Gastrocnemius medialis (tissue), 4 donors: ENCODE data around the gene SSU72. TPM values are rescaled to one million over a fixed set of nuclear protein-coding genes. Genes with fewer than 3 reads are reported as not detected.
A peak's percentile ranks its signal among the peaks of the same experiment; 100 is the strongest.

ENCODE experiments used
- ATAC-seq, 2 donors: fragments of 150-250 bp; one replicate each; pipeline ENCODE4 v1.9.1; 2016
- DNase-seq, 2 donors: peaks; one replicate each; pipeline ENCODE4 v3.0.0-alpha.2; 2019
- H3K27ac ChIP-seq, 4 donors: fragments of 200-600 bp; sonication (generic); 1 replicate in 1 of 4; 2 replicates in 3 of 4; pipeline ENCODE4 v1.5.1; 2016 to 2018; ENCODE audit warnings: mild to moderate bottlenecking in 2 of 4, moderate library complexity in 1 of 4
- H3K27me3 ChIP-seq, 3 donors: fragments of 200-600 bp; sonication (generic) in 2 of 3; 1 replicate in 1 of 3; 2 replicates in 2 of 3; pipeline versions ENCODE4 v1.5.1 to v1.6.0; 2016 to 2019; ENCODE audit warnings: mild to moderate bottlenecking in 1 of 3, moderate library complexity in 1 of 3
- H3K36me3 ChIP-seq, 2 donors: fragments of 200-600 bp; sonication (generic) in 1 of 2; one replicate each; pipeline ENCODE4 v1.5.1; 2017 to 2018
- H3K4me1 ChIP-seq, 2 donors: fragments of 200-600 bp; sonication (generic) in 1 of 2; one replicate each; pipeline ENCODE4 v1.5.1; 2016 to 2017; ENCODE audit warnings: mild to moderate bottlenecking in 2 of 2
- H3K4me3 ChIP-seq, 4 donors: fragments of 200-600 bp; sonication (generic) in 3 of 4; 1 replicate in 1 of 4; 2 replicates in 3 of 4; pipeline ENCODE4 v1.5.1; 2016 to 2019; ENCODE audit warnings: mild to moderate bottlenecking in 2 of 4
- H3K9me3 ChIP-seq, 3 donors: fragments of 200-600 bp; sonication (generic) in 2 of 3; 1 replicate in 1 of 3; 2 replicates in 2 of 3; pipeline ENCODE4 v1.5.1; 2016 to 2019
- CTCF ChIP-seq, 5 experiments: fragments of 450-650 bp in 3 of 5; fragments of 200-600 bp in 2 of 5; sonication (generic) in 2 of 5; IDR thresholded peaks in 4 of 5; conservative IDR thresholded peaks in 1 of 5; 1 replicate in 4 of 5; 2 replicates in 1 of 5; pipeline ENCODE4 v1.5.1; 2016 to 2019; ENCODE audit warnings: antibody characterized with exemption in 5 of 5, mild to moderate bottlenecking in 3 of 5, moderate library complexity in 3 of 5
- POLR2A ChIP-seq, 2 donors: fragments of 450-650 bp; IDR thresholded peaks; one replicate each; pipeline ENCODE4 v1.6.1; 2017; ENCODE audit warnings: antibody characterized with exemption in 2 of 2, mild to moderate bottlenecking in 2 of 2, moderate library complexity in 2 of 2
- in situ Hi-C, 4 donors: fragments of 200-750 bp; cut with MboI; loops; one replicate each; pipeline versions ENCODE4 v1.15.0 to v1.8.0; 2017; ENCODE audit warnings: low sequenced_read_pairs in 4 of 4
- intact Hi-C: fragments of 100-400 bp; cut with DNase I; formaldehyde crosslinking; loops from one replicate; pipeline ENCODE4 v1.15.1; 2023; ENCODE audit warnings: low total_unique reads
- total RNA-seq, 4 donors: library from RNA; depleted of rRNA; stranded (reverse); fragments of >200 nt; gene quantifications; one replicate each; pipeline versions ENCODE4 v1.1.0 to v1.2.3, GENCODE V29; 2016

The SSU72 gene
- total RNA-seq, 4 donors from 2014 or later = 141 to 235 (median 208) TPM

GRCh38 chr1:1547476-1547875 is 27.2 kb downstream of the SSU72 start:
- peaks cover 13 to 43% of the 10 kb centered on the region in 2 donors for H3K4me1 ChIP-seq
- no peaks in the 10 kb centered on the region for H3K27me3 ChIP-seq
- DNase-seq = no peak
- peaks cover 0 to 9% of the 10 kb centered on the region in 2 donors for H3K36me3 ChIP-seq
- no peaks in the 10 kb centered on the region for H3K9me3 ChIP-seq
- ATAC-seq = no peak
- peak overlapping the region in 2 of 4 donors; percentile 5 to 90 for H3K27ac ChIP-seq
- TF ChIP-seq POLR2A (IDR thresholded peaks at IDR 0.05) (no peak), CTCF (IDR thresholded peaks at IDR 0.05 in 4 of 5, conservative IDR thresholded peaks at IDR 0.05 in 1 of 5) (no peak)
- in situ Hi-C loops (no loop called here), intact Hi-C loops (no loop called here)
- no peak overlapping the region for H3K4me3 ChIP-seq

DNA sequence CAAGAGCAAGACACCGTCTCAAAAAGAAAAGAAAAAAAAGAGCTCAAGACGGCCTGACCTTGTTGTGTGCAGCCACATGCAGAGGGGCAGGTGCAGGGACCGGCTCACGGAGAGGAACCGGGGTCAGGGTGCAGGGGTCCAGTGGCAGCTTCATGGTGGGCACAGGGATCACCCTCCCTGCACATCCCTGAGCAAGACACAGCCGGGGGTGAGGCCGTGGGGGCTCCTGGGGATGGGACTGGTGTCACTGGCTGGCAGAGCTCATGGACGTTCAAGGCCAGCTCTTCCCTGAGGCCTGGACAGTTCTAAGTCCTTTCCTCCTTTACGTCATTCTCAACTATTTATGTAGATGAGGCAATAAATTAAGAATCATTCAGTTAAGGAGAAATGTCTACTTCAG is 27.7 kb downstream of the SSU72 start:
- Histone ChIP-seq H3K36me3 (peaks cover 0 to 10% of the 10 kb centered on the region in 2 donors), H3K9me3 (no peaks in the 10 kb centered on the region), H3K4me1 (peaks cover 13 to 39% of the 10 kb centered on the region in 2 donors), H3K27ac (peak overlapping the region in 1 of 4 donors; percentile 90), H3K4me3 (no peak overlapping the region), H3K27me3 (no peaks in the 10 kb centered on the region)
- TF ChIP-seq CTCF (IDR thresholded peaks at IDR 0.05 in 4 of 5, conservative IDR thresholded peaks at IDR 0.05 in 1 of 5) (no peak), POLR2A (IDR thresholded peaks at IDR 0.05) (no peak)
- in situ Hi-C loops = no loop called here
- intact Hi-C loops = no loop called here
- ATAC-seq = no peak
- DNase-seq = no peak

DNA sequence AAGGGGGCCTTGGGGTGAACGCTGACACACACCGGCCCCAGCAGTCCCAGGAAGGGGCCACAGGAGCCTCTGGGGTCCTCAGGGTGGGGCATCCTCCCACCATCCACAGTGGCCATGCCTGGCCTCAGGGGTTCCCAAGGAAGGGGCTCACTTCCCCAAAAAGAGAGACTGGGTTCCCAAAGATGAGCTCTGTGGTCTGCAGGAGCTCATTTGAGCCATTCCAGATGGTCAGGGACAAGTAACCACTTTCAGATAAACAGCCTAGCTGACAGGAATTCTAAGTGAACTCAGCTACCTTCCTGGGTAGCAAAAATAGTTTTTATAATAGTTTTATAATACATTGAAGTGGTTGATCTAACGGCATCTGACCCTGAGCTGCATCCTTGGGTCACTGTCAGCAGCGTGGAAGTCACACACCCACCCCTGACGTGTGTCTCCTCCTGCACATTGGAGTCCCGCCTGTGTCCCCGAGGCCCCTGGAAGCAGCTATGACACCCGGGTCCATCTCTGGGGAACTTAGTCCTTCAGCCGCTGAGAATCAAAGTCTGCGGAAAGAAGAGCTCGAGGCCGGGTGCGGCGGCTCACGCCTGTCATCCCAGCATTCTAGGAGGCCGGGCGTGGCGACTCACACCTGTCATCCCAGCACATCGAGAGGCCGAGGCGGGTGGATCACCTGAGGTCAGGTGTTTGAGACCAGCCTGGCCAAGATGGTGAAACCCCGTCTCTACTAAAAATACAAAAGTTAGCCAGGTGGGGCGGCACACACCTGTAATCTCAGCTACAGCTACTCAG is 28.5 kb downstream of the SSU72 start:
- DNase-seq (no peak), ATAC-seq (no peak)
- Histone ChIP-seq H3K4me1 (peaks cover 10 to 30% of the 10 kb centered on the region in 2 donors), H3K27ac (peak overlapping the region in 1 of 4 donors; percentile 80), H3K9me3 (no peaks in the 10 kb centered on the region), H3K36me3 (peaks cover 0 to 17% of the 10 kb centered on the region in 2 donors), H3K27me3 (no peaks in the 10 kb centered on the region), H3K4me3 (no peak overlapping the region)
- intact Hi-C loops (no loop called here), in situ Hi-C loops (no loop called here)
- TF ChIP-seq CTCF (IDR thresholded peaks at IDR 0.05 in 4 of 5, conservative IDR thresholded peaks at IDR 0.05 in 1 of 5) = no peak
- TF ChIP-seq POLR2A (IDR thresholded peaks at IDR 0.05) = no peak

- H3K4me1 ChIP-seq = peaks cover 0 to 27% of the 10 kb centered on the region in 2 donors
- TF ChIP-seq POLR2A (IDR thresholded peaks at IDR 0.05) (no peak), CTCF (IDR thresholded peaks at IDR 0.05 in 4 of 5, conservative IDR thresholded peaks at IDR 0.05 in 1 of 5) (no peak)
- H3K4me3 ChIP-seq = no peak overlapping the region
- in situ Hi-C loops = no loop called here
- no peaks in the 10 kb centered on the region for H3K9me3 ChIP-seq
- no peaks in the 10 kb centered on the region for H3K27me3 ChIP-seq
- no peak for DNase-seq
- peaks cover 0 to 18% of the 10 kb centered on the region in 2 donors for H3K36me3 ChIP-seq
- intact Hi-C loops = no loop called here
- peak overlapping the region; percentile 58 to 80 (median 76) for H3K27ac ChIP-seq
- ATAC-seq = no peak
These were observed 30.1 kb downstream of the SSU72 start for GRCh38 chr1:1544544-1544943.
